ENCODE measurements around the gene KRTCAP2. TPM values are rescaled to one million over a fixed set of nuclear protein-coding genes. Genes with fewer than 3 reads are reported as not detected.

KRTCAP2 gene
- total and polyA plus RNA-seq, 10 of the 15 experiments (the other 5 are each of a cell fraction or from before 2014, with no cell fraction given), result 61.3 to 238 (median 141) TPM

- TF ChIP-seq E2F8 (IDR thresholded peaks at IDR 0.05; ENCODE audit: low read depth, partially characterized antibody) (no peak), POLR2A (IDR thresholded peaks at IDR 0.05; ENCODE audit: low read depth, low read length) (no peak), STAT3 (IDR thresholded peaks at IDR 0.05; ENCODE audit: low read depth, low read length) (no peak), MTA2 (IDR thresholded peaks at IDR 0.05; ENCODE audit: low read depth) (no peak), HCFC1 (IDR thresholded peaks at IDR 0.05; ENCODE audit: low read length) (peak; percentile 52), CHD1 (IDR thresholded peaks at IDR 0.05; ENCODE audit: low read depth, low read length) (no peak), BHLHE40 (IDR thresholded peaks at IDR 0.05; ENCODE audit: borderline replicate concordance in 1 of 2, low read depth in 2 of 2, low read length in 1 of 2) (no peak), POU2F2 (IDR thresholded peaks at IDR 0.05; ENCODE audit: borderline replicate concordance, low read depth, low read length) (no peak), MTA3 (IDR thresholded peaks at IDR 0.05; ENCODE audit: borderline replicate concordance, low read length) (no peak), ZNF384 (IDR thresholded peaks at IDR 0.05; ENCODE audit: borderline replicate concordance, low read depth, low read length) (no peak), DPF2 (IDR thresholded peaks at IDR 0.05) (no peak), MAX (IDR thresholded peaks at IDR 0.05; ENCODE audit: low read depth, low read length) (no peak), ZZZ3 (IDR thresholded peaks at IDR 0.05; ENCODE audit: control insufficient read depth, insufficient read length, low read depth) (no peak), NR2C2 (IDR thresholded peaks at IDR 0.05; ENCODE audit: borderline replicate concordance, control insufficient read depth, insufficient read length, low read depth) (no peak), TARDBP (IDR thresholded peaks at IDR 0.05; ENCODE audit: borderline replicate concordance) (no peak)
- TF ChIP-seq, protein P1, sequence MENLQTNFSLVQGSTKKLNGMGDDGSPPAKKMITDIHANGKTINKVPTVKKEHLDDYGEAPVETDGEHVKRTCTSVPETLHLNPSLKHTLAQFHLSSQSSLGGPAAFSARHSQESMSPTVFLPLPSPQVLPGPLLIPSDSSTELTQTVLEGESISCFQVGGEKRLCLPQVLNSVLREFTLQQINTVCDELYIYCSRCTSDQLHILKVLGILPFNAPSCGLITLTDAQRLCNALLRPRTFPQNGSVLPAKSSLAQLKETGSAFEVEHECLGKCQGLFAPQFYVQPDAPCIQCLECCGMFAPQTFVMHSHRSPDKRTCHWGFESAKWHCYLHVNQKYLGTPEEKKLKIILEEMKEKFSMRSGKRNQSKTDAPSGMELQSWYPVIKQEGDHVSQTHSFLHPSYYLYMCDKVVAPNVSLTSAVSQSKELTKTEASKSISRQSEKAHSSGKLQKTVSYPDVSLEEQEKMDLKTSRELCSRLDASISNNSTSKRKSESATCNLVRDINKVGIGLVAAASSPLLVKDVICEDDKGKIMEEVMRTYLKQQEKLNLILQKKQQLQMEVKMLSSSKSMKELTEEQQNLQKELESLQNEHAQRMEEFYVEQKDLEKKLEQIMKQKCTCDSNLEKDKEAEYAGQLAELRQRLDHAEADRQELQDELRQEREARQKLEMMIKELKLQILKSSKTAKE (IDR thresholded peaks at IDR 0.05; ENCODE audit: low read depth, poor library complexity, severe bottlenecking), result no peak
- TF ChIP-seq, protein P2, sequence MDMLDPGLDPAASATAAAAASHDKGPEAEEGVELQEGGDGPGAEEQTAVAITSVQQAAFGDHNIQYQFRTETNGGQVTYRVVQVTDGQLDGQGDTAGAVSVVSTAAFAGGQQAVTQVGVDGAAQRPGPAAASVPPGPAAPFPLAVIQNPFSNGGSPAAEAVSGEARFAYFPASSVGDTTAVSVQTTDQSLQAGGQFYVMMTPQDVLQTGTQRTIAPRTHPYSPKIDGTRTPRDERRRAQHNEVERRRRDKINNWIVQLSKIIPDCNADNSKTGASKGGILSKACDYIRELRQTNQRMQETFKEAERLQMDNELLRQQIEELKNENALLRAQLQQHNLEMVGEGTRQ (IDR thresholded peaks at IDR 0.05; ENCODE audit: borderline replicate concordance, low read depth, low read length), result peak; percentile 62
- TF ChIP-seq, protein P3, sequence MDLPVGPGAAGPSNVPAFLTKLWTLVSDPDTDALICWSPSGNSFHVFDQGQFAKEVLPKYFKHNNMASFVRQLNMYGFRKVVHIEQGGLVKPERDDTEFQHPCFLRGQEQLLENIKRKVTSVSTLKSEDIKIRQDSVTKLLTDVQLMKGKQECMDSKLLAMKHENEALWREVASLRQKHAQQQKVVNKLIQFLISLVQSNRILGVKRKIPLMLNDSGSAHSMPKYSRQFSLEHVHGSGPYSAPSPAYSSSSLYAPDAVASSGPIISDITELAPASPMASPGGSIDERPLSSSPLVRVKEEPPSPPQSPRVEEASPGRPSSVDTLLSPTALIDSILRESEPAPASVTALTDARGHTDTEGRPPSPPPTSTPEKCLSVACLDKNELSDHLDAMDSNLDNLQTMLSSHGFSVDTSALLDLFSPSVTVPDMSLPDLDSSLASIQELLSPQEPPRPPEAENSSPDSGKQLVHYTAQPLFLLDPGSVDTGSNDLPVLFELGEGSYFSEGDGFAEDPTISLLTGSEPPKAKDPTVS (IDR thresholded peaks at IDR 0.05; ENCODE audit: low read depth, low read length), result no peak
- TF ChIP-seq, protein P4, sequence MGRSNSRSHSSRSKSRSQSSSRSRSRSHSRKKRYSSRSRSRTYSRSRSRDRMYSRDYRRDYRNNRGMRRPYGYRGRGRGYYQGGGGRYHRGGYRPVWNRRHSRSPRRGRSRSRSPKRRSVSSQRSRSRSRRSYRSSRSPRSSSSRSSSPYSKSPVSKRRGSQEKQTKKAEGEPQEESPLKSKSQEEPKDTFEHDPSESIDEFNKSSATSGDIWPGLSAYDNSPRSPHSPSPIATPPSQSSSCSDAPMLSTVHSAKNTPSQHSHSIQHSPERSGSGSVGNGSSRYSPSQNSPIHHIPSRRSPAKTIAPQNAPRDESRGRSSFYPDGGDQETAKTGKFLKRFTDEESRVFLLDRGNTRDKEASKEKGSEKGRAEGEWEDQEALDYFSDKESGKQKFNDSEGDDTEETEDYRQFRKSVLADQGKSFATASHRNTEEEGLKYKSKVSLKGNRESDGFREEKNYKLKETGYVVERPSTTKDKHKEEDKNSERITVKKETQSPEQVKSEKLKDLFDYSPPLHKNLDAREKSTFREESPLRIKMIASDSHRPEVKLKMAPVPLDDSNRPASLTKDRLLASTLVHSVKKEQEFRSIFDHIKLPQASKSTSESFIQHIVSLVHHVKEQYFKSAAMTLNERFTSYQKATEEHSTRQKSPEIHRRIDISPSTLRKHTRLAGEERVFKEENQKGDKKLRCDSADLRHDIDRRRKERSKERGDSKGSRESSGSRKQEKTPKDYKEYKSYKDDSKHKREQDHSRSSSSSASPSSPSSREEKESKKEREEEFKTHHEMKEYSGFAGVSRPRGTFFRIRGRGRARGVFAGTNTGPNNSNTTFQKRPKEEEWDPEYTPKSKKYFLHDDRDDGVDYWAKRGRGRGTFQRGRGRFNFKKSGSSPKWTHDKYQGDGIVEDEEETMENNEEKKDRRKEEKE (IDR thresholded peaks at IDR 0.05), result no peak
Measured at GRCh38 chr1:155219592-155220031, 46.5 kb upstream of the KRTCAP2 start (continued).

All from GM12878 (cell line).